HG03558 (cell line): Measurements from ENCODE around the gene SEMA3A.

ENCODE experiments used
- ATAC-seq: cut with Tn5 transposase; IDR thresholded peaks from one replicate; pipeline ENCODE4 v1.9.1; 2021; ENCODE audit warnings: moderate number of reproducible peaks; ENCODE audit not compliant: unreplicated experiment; ENCODE audit errors: extremely low read depth

SEMA3A gene

GRCh38 chr7:84113906-84114850 is 80.4 kb downstream of the SEMA3A start:
- ATAC-seq, result no peak

- no peak for ATAC-seq
Observed at GRCh38 chr7:84113286-84113685, 81.3 kb downstream of the SEMA3A start.

- ATAC-seq, result no peak
Observed at GRCh38 chr7:84112771-84113170, 81.8 kb downstream of the SEMA3A start.

DNA sequence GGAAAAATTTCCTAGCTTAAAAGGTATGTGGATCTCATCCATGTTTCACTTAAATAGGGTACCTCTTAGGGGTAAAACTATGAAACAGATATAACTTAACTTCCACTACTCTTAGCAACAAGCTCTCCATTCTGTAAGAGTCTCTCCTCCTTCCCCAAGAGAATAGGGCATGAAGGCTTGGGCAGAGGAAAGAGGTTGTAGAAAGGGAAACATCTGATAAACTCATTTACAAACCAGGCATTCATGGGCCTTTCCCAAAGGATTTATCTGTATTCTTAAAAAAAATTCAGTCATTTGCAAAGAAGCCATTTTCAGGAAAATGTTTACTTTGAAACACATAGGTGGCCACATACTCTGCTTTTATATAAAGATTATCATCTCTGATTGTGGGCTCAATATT is 82.7 kb downstream of the SEMA3A start:
- no peak for ATAC-seq

- ATAC-seq, result no peak
Observed at GRCh38 chr7:84110400-84110799, 84.2 kb downstream of the SEMA3A start.

- ATAC-seq, result no peak
Observed at GRCh38 chr7:84108787-84109186, 85.8 kb downstream of the SEMA3A start.

GRCh38 chr7:84108119-84108518 is 86.5 kb downstream of the SEMA3A start:
- ATAC-seq, result no peak

- ATAC-seq, result no peak
Observed at GRCh38 chr7:84107259-84107658, 87.3 kb downstream of the SEMA3A start.

GRCh38 chr7:84106291-84106690 is 88.3 kb downstream of the SEMA3A start:
- ATAC-seq, result no peak

DNA sequence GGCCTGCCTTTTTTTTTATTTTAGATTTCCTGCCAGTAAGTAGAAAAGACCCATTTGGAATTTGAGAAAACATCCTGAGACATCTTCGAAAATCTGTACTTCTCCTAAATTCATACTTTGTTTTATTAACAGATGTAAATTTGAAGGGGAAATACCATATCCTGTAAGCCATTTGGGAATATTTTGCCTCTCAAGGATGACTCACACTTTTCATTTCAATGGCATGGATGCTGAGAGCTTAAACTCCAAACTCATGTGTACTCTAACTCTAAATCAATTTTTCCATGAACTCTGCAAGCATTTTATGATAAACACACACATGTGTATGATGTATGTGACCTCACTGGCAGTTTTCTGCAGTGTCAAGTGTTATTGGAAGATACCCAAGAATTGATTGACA is 89.0 kb downstream of the SEMA3A start:
- ATAC-seq, result no peak

- no peak for ATAC-seq
Observed at GRCh38 chr7:84104826-84105225, 89.8 kb downstream of the SEMA3A start.

DNA sequence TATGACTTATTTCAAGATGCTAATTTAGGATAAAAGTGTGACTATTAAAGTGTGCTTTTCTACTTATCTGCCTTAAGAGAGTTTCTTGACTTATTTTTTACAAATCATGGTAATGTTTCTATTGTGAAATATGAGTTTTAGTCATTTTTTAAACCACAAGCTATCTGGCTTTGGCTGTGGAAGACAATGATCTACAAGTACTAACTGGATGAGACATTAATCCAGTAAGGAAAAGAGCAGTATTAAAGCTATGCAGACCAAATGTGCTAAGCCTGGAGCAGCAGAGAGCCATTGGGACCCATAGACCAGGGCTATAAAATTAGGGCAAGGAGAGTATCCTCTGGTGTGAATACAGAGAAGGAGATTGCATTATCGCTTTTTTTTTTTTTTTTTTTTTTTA is 92.4 kb downstream of the SEMA3A start:
- ATAC-seq, result no peak

GRCh38 chr7:84100866-84101265 is 93.7 kb downstream of the SEMA3A start:
- no peak for ATAC-seq

DNA sequence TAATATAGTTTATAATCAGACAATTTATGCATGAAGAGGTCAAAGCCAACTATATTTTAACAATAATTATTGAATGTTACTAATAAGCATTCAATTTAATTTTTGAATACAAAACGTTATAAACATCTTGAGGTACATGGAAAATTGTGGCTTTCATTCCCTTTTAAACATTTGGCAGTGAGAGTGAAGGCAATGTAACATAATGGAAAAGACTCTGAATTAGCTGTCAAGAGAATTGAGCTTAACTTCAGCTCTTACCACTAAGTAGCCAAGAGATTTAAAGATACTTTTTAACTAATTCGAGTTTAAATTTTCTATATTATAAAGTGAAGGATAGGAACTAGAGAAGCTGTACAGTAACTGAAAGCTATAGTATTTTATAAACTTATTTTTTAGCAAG is 98.6 kb downstream of the SEMA3A start:
- no peak for ATAC-seq

GRCh38 chr7:84092207-84092606 is 102.4 kb downstream of the SEMA3A start:
- no peak for ATAC-seq

GRCh38 chr7:84091318-84091717 is 103.3 kb downstream of the SEMA3A start:
- no peak for ATAC-seq

- no peak for ATAC-seq
Observed at GRCh38 chr7:84088802-84089201, 105.8 kb downstream of the SEMA3A start.

DNA sequence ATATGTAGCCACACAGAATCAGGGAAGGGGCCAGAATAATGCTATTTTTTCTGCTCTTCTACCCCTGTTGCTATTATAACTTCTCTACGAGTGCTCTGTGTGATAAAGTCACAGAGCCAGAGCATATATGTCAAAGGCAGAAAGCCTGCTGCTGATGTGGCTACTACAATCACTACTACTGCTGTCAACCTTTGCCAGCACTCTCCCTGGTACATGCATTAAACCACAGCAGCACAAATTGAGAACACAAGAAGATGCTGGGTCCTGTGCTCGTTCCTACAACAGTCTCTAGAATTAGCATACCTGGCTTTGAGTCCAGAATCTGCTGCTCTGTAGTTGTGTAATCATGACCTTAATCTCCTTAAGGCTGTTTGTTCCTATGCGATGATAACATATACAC is 108.6 kb downstream of the SEMA3A start:
- no peak for ATAC-seq

GRCh38 chr7:84085147-84085546 is 109.4 kb downstream of the SEMA3A start:
- ATAC-seq, result no peak

DNA sequence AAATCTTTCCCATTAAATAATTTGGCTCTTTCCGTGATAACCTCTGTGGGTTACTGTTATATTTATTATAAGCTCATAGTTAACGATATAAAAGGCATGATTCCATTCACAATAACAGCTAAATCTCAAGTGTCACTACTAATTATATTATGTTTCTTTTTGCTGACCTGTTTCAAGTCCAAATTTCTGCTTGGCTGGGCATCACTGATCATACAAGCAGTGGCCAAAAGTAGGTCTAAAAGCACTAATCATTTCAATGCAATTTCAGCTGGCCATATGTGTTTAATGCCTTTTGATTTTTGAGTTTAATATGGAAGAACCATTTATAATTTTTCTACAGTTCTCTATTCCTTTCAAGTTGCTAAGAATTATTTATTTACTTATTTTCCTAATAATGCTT is 110.7 kb downstream of the SEMA3A start:
- no peak for ATAC-seq

- ATAC-seq, result no peak
Observed at GRCh38 chr7:84081973-84082522, 112.5 kb downstream of the SEMA3A start.

- ATAC-seq, result no peak
Observed at GRCh38 chr7:84077336-84077735, 117.3 kb downstream of the SEMA3A start.
